HepG2 (cell line): ENCODE results near the gene MFSD11. TPM values are rescaled to one million over a fixed set of nuclear protein-coding genes. Genes with fewer than 3 reads are reported as not detected.
A peak's percentile ranks its signal among the peaks of the same experiment; 100 is the strongest.

Experiments
- ATF2 ChIP-seq: sonication (generic); formaldehyde crosslinking; IDR thresholded peaks from 2 replicates; pipeline ENCODE4 v1.4.0; 2020; ENCODE audit warnings: missing genetic modification reagents
- CEBPB ChIP-seq: IDR thresholded peaks from 2 replicates; pipeline ENCODE4 v1.6.1; 2011; ENCODE audit warnings: low read depth, low read length, improper control_type of control experiment, borderline replicate concordance
- E2F2 ChIP-seq: sonication (generic); formaldehyde crosslinking; IDR thresholded peaks from 2 replicates; pipeline ENCODE4 v1.4.0; 2020; ENCODE audit warnings: missing genetic modification reagents, borderline replicate concordance
- FOSL1 ChIP-seq: sonication (generic); formaldehyde crosslinking; IDR thresholded peaks from 2 replicates; pipeline ENCODE4 v1.9.0; 2021; ENCODE audit warnings: missing genetic modification reagents, borderline replicate concordance
- HOXA3 ChIP-seq: sonication (generic); formaldehyde crosslinking; IDR thresholded peaks from 2 replicates; pipeline ENCODE4 v1.5.0; 2020; ENCODE audit warnings: missing genetic modification reagents
- MED13 ChIP-seq: sonication (generic); formaldehyde crosslinking; IDR thresholded peaks from 2 replicates; pipeline ENCODE4 v1.5.0; 2020; ENCODE audit warnings: missing genetic modification reagents
- MTA3 ChIP-seq: sonication (generic); formaldehyde crosslinking; IDR thresholded peaks from 2 replicates; pipeline ENCODE4 v1.4.0; 2020; ENCODE audit warnings: missing genetic modification reagents
- NFKB2 ChIP-seq: sonication (generic); formaldehyde crosslinking; IDR thresholded peaks from 2 replicates; pipeline ENCODE4 v1.4.0; 2020; ENCODE audit warnings: missing genetic modification reagents, borderline replicate concordance
- PCBP1 ChIP-seq: fragments of 200-400 bp; formaldehyde crosslinking; IDR thresholded peaks from 2 replicates; pipeline ENCODE4 v1.6.1; 2017; ENCODE audit warnings: mild to moderate bottlenecking, low read depth, low read length, borderline replicate concordance
- SRSF1 ChIP-seq: fragments of 200-400 bp; formaldehyde crosslinking; optimal IDR thresholded peaks from 2 replicates; pipeline ENCODE3; 2017; ENCODE audit warnings: mild to moderate bottlenecking, low read depth, low read length, moderate library complexity
- SSRP1 ChIP-seq: IDR thresholded peaks from 2 replicates; pipeline ENCODE4 v1.6.1; 2016; ENCODE audit warnings: control low read depth
- THYN1 ChIP-seq: sonication (generic); formaldehyde crosslinking; IDR thresholded peaks from 2 replicates; pipeline ENCODE4 v1.8.1; 2023; ENCODE audit warnings: low read depth, mild to moderate bottlenecking, moderate library complexity, missing genetic modification reagents, borderline replicate concordance
- TOPORS ChIP-seq: sonication (generic); formaldehyde crosslinking; IDR thresholded peaks from 2 replicates; pipeline ENCODE4 v1.8.0; 2023; ENCODE audit warnings: mild to moderate bottlenecking, missing genetic modification reagents
- ZNF557 ChIP-seq: sonication (generic); formaldehyde crosslinking; IDR thresholded peaks from 2 replicates; pipeline ENCODE4 v1.4.0; 2020; ENCODE audit warnings: missing genetic modification reagents
- ZNF576 ChIP-seq: sonication (generic); formaldehyde crosslinking; IDR thresholded peaks from 2 replicates; pipeline ENCODE4 v1.4.0; 2020; ENCODE audit warnings: mild to moderate bottlenecking, missing genetic modification reagents
- ZNF660 ChIP-seq: sonication (generic); formaldehyde crosslinking; IDR thresholded peaks from 2 replicates; pipeline ENCODE4 v1.5.1; 2020; ENCODE audit warnings: mild to moderate bottlenecking, low read depth, missing genetic modification reagents, borderline replicate concordance
- ZSCAN20 ChIP-seq: sonication (generic); formaldehyde crosslinking; IDR thresholded peaks from 2 replicates; pipeline ENCODE4 v1.4.0; 2020; ENCODE audit warnings: missing genetic modification reagents, mild to moderate bottlenecking, borderline replicate concordance
- polyA plus RNA-seq, 8 experiments: library from polyadenylated mRNA; depleted of rRNA in 3 of 8; stranded (reverse) in 7 of 8; unstranded in 1 of 8; fragments of >200 nt; fragmentation: Illumina TruSeq in 4 of 8; extraction: Trizol in 4 of 8; gene quantifications; 2 replicates each; pipeline versions ENCODE4 v1.2.1 to v1.2.3, GENCODE V29; 2011 to 2016; ENCODE audit warnings: low read depth in 4 of 8, missing spikeins in 1 of 8, mixed read lengths in 1 of 8; ENCODE audit not compliant: insufficient read depth in 1 of 8
- total RNA-seq, 5 experiments: library from RNA; depleted of rRNA; stranded (reverse); fragments of >200 nt; fragmentation: Illumina TruSeq; extraction: Trizol; gene quantifications; 2 replicates each; pipeline ENCODE4 v1.2.3, GENCODE V29; 2016; ENCODE audit warnings: low read depth in 1 of 5
- TF ChIP-seq, protein P1 (sequence below): sonication (generic); formaldehyde crosslinking; IDR thresholded peaks from 2 replicates; pipeline ENCODE4 v1.4.0; 2020; ENCODE audit warnings: mild to moderate bottlenecking, missing genetic modification reagents

MFSD11 gene
- total and polyA plus RNA-seq, 2 of the 13 experiments (the other 11 are each of a cell fraction or from before 2014, with no cell fraction given): 26.1 to 36.3 TPM

DNA sequence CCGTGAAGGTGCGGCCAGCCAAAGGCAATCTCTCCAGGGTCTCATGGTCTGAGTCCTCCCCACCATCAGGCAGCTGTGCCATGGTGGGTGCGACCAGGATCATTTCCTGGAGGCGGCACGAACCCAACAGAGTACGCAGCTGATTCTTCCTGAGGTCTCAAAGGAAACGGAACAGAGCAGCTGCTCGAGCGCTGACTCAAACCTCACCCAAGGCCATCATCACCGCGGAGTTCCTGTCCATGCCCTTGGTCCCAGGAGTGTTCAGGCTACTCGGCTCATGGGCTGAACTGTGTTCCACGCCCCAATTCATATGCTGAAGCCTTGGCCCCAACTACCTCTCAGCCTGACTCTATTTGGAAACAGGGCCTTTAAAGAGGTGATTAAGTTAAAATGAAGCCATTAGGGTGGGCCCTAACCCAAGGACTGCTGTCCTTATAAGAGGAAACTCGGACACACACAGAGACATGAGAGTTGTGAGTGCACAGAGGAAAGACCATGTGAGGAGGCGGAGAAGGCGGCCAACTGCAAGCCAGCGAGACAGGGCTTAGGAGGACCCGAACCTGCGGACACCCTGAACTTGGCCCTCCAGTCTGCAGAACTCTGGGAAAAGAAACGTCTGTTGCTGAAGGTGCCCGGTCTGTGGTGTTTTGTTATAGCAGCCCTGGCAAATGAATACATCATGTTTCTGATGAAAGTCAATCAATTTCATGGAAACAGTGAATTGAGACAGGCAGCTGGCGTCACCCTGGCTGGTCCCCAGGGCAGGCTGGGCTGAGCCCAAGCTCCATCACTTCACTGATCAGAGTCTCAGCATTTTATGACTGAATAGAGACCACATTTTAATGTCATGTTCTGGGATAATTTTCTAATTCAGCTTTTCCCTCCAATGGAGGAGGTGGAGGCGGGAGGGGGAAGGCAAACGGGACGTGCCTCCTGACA, 40.9 kb upstream of the MFSD11 start (continued):
- TF ChIP-seq, protein P1, sequence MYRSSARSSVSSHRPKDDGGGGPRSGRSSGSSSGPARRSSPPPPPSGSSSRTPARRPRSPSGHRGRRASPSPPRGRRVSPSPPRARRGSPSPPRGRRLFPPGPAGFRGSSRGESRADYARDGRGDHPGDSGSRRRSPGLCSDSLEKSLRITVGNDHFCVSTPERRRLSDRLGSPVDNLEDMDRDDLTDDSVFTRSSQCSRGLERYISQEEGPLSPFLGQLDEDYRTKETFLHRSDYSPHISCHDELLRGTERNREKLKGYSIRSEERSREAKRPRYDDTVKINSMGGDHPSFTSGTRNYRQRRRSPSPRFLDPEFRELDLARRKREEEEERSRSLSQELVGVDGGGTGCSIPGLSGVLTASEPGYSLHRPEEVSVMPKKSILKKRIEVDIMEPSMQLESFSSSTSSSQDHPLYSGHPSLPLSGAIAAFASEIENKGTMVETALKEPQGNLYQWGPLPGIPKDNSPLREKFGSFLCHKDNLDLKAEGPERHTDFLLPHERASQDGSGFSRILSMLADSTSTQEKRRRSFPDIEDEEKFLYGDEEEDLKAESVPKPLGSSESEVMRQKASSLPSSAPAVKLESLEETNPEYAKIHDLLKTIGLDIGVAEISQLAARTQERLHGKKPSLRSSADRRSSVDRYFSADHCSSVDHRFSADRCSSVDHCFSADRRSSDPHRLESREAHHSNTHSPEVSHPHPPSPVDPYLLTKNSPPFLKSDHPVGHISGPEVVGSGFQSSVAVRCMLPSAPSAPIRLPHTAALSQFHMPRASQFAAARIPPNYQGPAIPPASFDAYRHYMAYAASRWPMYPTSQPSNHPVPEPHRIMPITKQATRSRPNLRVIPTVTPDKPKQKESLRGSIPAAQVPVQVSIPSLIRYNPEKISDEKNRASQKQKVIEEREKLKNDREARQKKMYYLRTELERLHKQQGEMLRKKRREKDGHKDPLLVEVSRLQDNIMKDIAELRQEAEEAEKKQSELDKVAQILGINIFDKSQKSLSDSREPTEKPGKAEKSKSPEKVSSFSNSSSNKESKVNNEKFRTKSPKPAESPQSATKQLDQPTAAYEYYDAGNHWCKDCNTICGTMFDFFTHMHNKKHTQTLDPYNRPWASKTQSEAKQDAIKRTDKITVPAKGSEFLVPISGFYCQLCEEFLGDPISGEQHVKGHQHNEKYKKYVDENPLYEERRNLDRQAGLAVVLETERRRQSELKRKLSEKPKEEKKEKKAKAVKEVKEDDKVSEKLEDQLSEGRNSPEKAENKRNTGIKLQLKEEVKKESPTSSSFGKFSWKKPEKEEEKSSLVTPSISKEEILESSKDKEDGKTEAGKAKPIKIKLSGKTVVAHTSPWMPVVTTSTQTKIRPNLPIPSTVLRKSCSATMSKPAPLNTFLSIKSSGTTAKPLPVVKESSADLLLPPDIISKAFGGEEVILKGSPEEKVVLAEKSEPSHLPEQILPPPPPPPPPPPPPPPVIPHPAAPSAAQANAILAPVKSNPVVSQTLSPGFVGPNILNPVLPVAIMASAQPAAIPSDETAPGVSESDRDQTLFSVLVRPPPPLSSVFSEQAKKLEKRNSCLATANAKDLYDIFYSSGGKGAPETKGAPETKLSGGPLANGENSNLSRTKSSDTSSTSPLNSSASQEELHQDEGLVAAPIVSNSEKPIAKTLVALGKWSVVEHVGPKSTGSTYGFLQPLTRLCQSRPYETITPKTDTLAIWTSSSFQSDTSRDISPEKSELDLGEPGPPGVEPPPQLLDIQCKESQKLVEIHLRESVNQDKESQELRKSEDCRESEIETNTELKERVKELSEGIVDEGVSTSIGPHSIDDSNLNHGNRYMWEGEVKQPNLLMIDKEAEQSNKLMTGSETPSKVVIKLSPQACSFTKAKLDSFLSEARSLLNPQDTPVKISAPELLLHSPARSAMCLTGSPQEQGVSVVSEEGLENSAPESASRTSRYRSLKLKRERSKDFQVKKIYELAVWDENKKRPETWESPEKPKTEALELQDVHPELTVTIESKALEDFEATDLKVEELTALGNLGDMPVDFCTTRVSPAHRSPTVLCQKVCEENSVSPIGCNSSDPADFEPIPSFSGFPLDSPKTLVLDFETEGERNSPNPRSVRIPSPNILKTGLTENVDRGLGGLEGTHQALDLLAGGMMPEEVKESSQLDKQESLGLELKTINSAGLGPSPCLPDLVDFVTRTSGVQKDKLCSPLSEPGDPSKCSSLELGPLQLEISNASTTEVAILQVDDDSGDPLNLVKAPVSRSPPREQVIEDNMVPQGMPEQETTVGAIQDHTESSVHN (CRISPR knock-in tag): no peak
- TF ChIP-seq PCBP1 (no peak), ZNF557 (CRISPR knock-in tag) (no peak), CEBPB (no peak), E2F2 (no peak), ZNF660 (CRISPR knock-in tag) (no peak), MTA3 (CRISPR knock-in tag) (no peak), THYN1 (CRISPR knock-in tag) (no peak), TOPORS (CRISPR knock-in tag) (no peak), MED13 (CRISPR knock-in tag) (no peak), ATF2 (0 out of 2 replicates have a peak, but pooled peaks have one; percentile 16), SRSF1 (no peak), ZSCAN20 (CRISPR knock-in tag) (no peak), ZNF576 (no peak), HOXA3 (CRISPR knock-in tag) (peak; percentile 73), FOSL1 (CRISPR knock-in tag) (no peak), SSRP1 (no peak), NFKB2 (CRISPR knock-in tag) (no peak)
